WTC11 (cell line): ENCODE results near the gene HAP1. TPM values are rescaled to one million over a fixed set of nuclear protein-coding genes. Genes with fewer than 3 reads are reported as not detected.

Experiments
- ATAC-seq: fragments of 200-7000 bp; cut with Tn5 transposase; 2 replicates; pipeline ENCODE4 v1.10.0; 2021; ENCODE audit warnings: mild to moderate bottlenecking, moderate library complexity
- CTCF ChIA-PET: fragments of 300-600 bp; sonication (Branson Sonifier 250); formaldehyde crosslinking; loops from one replicate; lab custom pipeline; 2021; ENCODE audit warnings: antibody characterized with exemption; lab: Charles Lee
- POLR2A ChIA-PET: fragments of 350-600 bp; sonication (Branson Sonifier 250); formaldehyde crosslinking; loops from one replicate; lab custom pipeline; 2021; ENCODE audit warnings: antibody characterized with exemption; lab: Charles Lee
- DNase-seq: peaks from one replicate; pipeline ENCODE4 v3.0.0; 2021; ENCODE audit warnings: low spot score
- H3K27ac Mint-ChIP-seq: 2 replicates; pipeline ENCODE4 v1.8.0; 2021; ENCODE audit warnings: mixed read lengths
- H3K27me3 Mint-ChIP-seq: 2 replicates; pipeline ENCODE4 v1.8.0; 2021; ENCODE audit warnings: low read depth, mild to moderate bottlenecking, moderate library complexity, mixed read lengths
- H3K36me3 Mint-ChIP-seq: 2 replicates; pipeline ENCODE4 v1.8.0; 2021; ENCODE audit warnings: mixed read lengths
- H3K4me1 Mint-ChIP-seq: 2 replicates; pipeline ENCODE4 v1.8.0; 2022; ENCODE audit warnings: mixed read lengths
- H3K4me3 Mint-ChIP-seq: 2 replicates; pipeline ENCODE4 v1.8.0; 2021; ENCODE audit warnings: mild to moderate bottlenecking, moderate library complexity, mixed read lengths
- H3K9me3 Mint-ChIP-seq: 2 replicates; pipeline ENCODE4 v1.8.0; 2021; ENCODE audit warnings: mixed read lengths
- ATF1 ChIP-seq: sonication (generic); formaldehyde crosslinking; IDR thresholded peaks from 2 replicates; pipeline ENCODE4 v1.8.1; 2023; ENCODE audit warnings: mild to moderate bottlenecking, moderate library complexity, missing genetic modification reagents
- GRHL2 ChIP-seq: fragments of 250-450 bp; sonication (Bioruptor Pico); IDR thresholded peaks from 2 replicates; pipeline ENCODE4 v1.8.0; 2022; ENCODE audit warnings: mild to moderate bottlenecking, moderate library complexity; ENCODE audit not compliant: insufficient replicate concordance, severe bottlenecking
- GTF2I ChIP-seq: fragments of 250-450 bp; sonication (Bioruptor Pico); conservative IDR thresholded peaks from 2 replicates; pipeline ENCODE4 v1.4.0; 2021; ENCODE audit warnings: mild to moderate bottlenecking
- NFYB ChIP-seq: sonication (generic); formaldehyde crosslinking; conservative IDR thresholded peaks from 2 replicates; pipeline ENCODE4 v1.8.0; 2022; ENCODE audit warnings: low read depth, missing genetic modification reagents
- PRRX2 ChIP-seq: fragments of 250-450 bp; sonication (Bioruptor Pico); IDR thresholded peaks from 2 replicates; pipeline ENCODE4 v1.8.0; 2021; ENCODE audit warnings: mild to moderate bottlenecking
- RORB ChIP-seq: fragments of 250-450 bp; sonication (Bioruptor Pico); IDR thresholded peaks from 2 replicates; pipeline ENCODE4 v1.9.0; 2021; ENCODE audit warnings: mild to moderate bottlenecking
- SMAD3 ChIP-seq: sonication (generic); formaldehyde crosslinking; IDR thresholded peaks from 2 replicates; pipeline ENCODE4 v1.8.0; 2022; ENCODE audit warnings: missing genetic modification reagents, mild to moderate bottlenecking, borderline replicate concordance
- SOX15 ChIP-seq: fragments of 250-450 bp; sonication (Bioruptor Pico); IDR thresholded peaks from 2 replicates; pipeline ENCODE4 v1.9.0; 2021; ENCODE audit warnings: mild to moderate bottlenecking
- ZNF121 ChIP-seq: sonication (generic); formaldehyde crosslinking; IDR thresholded peaks from 2 replicates; pipeline ENCODE4 v1.8.0; 2023; ENCODE audit warnings: missing genetic modification reagents
- ZNF232 ChIP-seq: sonication (generic); formaldehyde crosslinking; IDR thresholded peaks from 2 replicates; pipeline ENCODE4 v1.8.0; 2022; ENCODE audit warnings: mild to moderate bottlenecking, missing genetic modification reagents
- ZNF317 ChIP-seq: sonication (generic); formaldehyde crosslinking; IDR thresholded peaks from 2 replicates; pipeline ENCODE4 v1.8.1; 2023; ENCODE audit warnings: low read depth, mild to moderate bottlenecking, moderate library complexity, missing genetic modification reagents, borderline replicate concordance
- total RNA-seq: library from RNA; stranded (reverse); gene quantifications from 3 replicates; pipeline ENCODE4 v1.2.3, GENCODE V29; 2021
- TF ChIP-seq, protein P1 (sequence below): sonication (generic); formaldehyde crosslinking; IDR thresholded peaks from 2 replicates; pipeline ENCODE4 v1.8.1; 2023; ENCODE audit warnings: mild to moderate bottlenecking, moderate library complexity, missing genetic modification reagents
- TF ChIP-seq, protein P2 (sequence below): fragments of 250-450 bp; sonication (Bioruptor Pico); IDR thresholded peaks from 2 replicates; pipeline ENCODE4 v1.9.0; 2021; ENCODE audit warnings: mild to moderate bottlenecking
- TF ChIP-seq, protein P3 (sequence below): sonication (generic); formaldehyde crosslinking; IDR thresholded peaks from 2 replicates; pipeline ENCODE4 v1.8.0; 2022; ENCODE audit warnings: mild to moderate bottlenecking, missing genetic modification reagents
- TF ChIP-seq, protein P4 (sequence below): sonication (generic); formaldehyde crosslinking; IDR thresholded peaks from 2 replicates; pipeline ENCODE4 v1.8.1; 2023; ENCODE audit warnings: mild to moderate bottlenecking, missing genetic modification reagents
- TF ChIP-seq, protein P5 (sequence below): sonication (generic); formaldehyde crosslinking; IDR thresholded peaks from 2 replicates; pipeline ENCODE4 v1.8.1; 2022; ENCODE audit warnings: mild to moderate bottlenecking, missing genetic modification reagents, moderate library complexity, borderline replicate concordance
- TF ChIP-seq, protein P6 (sequence below): fragments of 250-450 bp; sonication (Bioruptor Pico); IDR thresholded peaks from 2 replicates; pipeline ENCODE4 v1.9.0; 2021; ENCODE audit warnings: moderate library complexity, mild to moderate bottlenecking, inconsistent platforms, borderline replicate concordance
- TF ChIP-seq, protein P7 (sequence below): sonication (generic); formaldehyde crosslinking; IDR thresholded peaks from 2 replicates; pipeline ENCODE4 v1.8.0; 2023; ENCODE audit warnings: missing genetic modification reagents
- TF ChIP-seq, protein P8 (sequence below): fragments of 250-450 bp; sonication (Bioruptor Pico); IDR thresholded peaks from 2 replicates; pipeline ENCODE4 v2.1.2; 2022; ENCODE audit warnings: mild to moderate bottlenecking, moderate library complexity
- TF ChIP-seq, protein P9 (sequence below): sonication (generic); formaldehyde crosslinking; IDR thresholded peaks from 2 replicates; pipeline ENCODE4 v1.8.1; 2022; ENCODE audit warnings: missing genetic modification reagents, borderline replicate concordance

Gene HAP1
- total RNA-seq, 1 experiment from 2014 or later, result 4.4 TPM

DNA sequence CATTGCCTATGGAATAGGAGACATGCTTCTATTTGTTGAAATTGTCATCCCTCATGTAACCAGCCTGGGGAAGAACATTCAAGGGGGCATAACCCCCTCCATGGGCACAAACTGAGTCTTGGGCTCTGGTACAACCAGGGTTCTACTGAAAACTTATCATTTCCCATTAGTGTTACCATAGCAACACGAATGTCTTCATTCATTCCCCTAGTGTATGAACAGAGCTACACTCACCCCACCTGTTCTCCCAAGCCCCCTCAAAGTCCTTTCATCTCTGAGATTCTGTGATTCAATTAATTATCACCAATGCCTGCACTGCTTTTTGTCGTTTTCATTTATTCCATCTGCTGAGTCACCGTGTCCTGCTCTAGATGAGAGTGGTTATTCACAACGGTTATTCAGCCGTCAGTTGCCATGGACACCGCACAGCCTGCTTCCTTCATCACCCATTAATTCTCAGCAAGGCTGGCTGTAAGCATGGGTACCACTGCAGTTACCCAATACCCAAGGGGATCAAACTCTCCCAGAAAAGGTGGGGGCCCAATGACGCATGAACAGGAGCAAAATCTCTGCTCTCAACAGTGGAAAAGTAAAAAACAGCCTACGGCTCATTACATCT lies 23.9 kb downstream of the HAP1 start:
- POLR2A ChIA-PET, result no interaction called here
- H3K27ac Mint-ChIP-seq, result no peak overlapping the region

More for the DNA sequence above, 23.9 kb downstream of the HAP1 start:
- Mint-ChIP-seq H3K9me3 (peaks cover 7% of the 10 kb centered on the region), H3K36me3 (no peaks in the 10 kb centered on the region), H3K4me3 (no peak overlapping the region), H3K27me3 (peaks cover 100% of the 10 kb centered on the region), H3K4me1 (peaks cover 15% of the 10 kb centered on the region)
- DNase-seq, result no peak
- no peak for ATAC-seq
- TF ChIP-seq NFYB (no peak), ZNF121 (CRISPR knock-in tag) (no peak), ZNF317 (CRISPR knock-in tag) (no peak), RORB (no peak), GTF2I (CRISPR knock-in tag) (no peak), PRRX2 (CRISPR knock-in tag) (no peak), ZNF232 (CRISPR knock-in tag) (no peak), GRHL2 (CRISPR knock-in tag) (no peak), SMAD3 (no peak), SOX15 (CRISPR knock-in tag) (no peak), ATF1 (CRISPR knock-in tag) (no peak)
- TF ChIP-seq, protein P1, sequence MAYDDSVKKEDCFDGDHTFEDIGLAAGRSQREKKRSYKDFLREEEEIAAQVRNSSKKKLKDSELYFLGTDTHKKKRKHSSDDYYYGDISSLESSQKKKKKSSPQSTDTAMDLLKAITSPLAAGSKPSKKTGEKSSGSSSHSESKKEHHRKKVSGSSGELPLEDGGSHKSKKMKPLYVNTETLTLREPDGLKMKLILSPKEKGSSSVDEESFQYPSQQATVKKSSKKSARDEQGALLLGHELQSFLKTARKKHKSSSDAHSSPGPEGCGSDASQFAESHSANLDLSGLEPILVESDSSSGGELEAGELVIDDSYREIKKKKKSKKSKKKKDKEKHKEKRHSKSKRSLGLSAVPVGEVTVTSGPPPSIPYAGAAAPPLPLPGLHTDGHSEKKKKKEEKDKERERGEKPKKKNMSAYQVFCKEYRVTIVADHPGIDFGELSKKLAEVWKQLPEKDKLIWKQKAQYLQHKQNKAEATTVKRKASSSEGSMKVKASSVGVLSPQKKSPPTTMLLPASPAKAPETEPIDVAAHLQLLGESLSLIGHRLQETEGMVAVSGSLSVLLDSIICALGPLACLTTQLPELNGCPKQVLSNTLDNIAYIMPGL (CRISPR knock-in tag), result no peak
- TF ChIP-seq, protein P2, sequence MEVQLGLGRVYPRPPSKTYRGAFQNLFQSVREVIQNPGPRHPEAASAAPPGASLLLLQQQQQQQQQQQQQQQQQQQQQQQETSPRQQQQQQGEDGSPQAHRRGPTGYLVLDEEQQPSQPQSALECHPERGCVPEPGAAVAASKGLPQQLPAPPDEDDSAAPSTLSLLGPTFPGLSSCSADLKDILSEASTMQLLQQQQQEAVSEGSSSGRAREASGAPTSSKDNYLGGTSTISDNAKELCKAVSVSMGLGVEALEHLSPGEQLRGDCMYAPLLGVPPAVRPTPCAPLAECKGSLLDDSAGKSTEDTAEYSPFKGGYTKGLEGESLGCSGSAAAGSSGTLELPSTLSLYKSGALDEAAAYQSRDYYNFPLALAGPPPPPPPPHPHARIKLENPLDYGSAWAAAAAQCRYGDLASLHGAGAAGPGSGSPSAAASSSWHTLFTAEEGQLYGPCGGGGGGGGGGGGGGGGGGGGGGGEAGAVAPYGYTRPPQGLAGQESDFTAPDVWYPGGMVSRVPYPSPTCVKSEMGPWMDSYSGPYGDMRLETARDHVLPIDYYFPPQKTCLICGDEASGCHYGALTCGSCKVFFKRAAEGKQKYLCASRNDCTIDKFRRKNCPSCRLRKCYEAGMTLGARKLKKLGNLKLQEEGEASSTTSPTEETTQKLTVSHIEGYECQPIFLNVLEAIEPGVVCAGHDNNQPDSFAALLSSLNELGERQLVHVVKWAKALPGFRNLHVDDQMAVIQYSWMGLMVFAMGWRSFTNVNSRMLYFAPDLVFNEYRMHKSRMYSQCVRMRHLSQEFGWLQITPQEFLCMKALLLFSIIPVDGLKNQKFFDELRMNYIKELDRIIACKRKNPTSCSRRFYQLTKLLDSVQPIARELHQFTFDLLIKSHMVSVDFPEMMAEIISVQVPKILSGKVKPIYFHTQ (CRISPR knock-in tag), result no peak
- TF ChIP-seq, protein P3, sequence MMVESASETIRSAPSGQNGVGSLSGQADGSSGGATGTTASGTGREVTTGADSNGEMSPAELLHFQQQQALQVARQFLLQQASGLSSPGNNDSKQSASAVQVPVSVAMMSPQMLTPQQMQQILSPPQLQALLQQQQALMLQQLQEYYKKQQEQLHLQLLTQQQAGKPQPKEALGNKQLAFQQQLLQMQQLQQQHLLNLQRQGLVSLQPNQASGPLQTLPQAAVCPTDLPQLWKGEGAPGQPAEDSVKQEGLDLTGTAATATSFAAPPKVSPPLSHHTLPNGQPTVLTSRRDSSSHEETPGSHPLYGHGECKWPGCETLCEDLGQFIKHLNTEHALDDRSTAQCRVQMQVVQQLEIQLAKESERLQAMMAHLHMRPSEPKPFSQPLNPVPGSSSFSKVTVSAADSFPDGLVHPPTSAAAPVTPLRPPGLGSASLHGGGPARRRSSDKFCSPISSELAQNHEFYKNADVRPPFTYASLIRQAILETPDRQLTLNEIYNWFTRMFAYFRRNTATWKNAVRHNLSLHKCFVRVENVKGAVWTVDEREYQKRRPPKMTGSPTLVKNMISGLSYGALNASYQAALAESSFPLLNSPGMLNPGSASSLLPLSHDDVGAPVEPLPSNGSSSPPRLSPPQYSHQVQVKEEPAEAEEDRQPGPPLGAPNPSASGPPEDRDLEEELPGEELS, result no peak
- TF ChIP-seq, protein P4, sequence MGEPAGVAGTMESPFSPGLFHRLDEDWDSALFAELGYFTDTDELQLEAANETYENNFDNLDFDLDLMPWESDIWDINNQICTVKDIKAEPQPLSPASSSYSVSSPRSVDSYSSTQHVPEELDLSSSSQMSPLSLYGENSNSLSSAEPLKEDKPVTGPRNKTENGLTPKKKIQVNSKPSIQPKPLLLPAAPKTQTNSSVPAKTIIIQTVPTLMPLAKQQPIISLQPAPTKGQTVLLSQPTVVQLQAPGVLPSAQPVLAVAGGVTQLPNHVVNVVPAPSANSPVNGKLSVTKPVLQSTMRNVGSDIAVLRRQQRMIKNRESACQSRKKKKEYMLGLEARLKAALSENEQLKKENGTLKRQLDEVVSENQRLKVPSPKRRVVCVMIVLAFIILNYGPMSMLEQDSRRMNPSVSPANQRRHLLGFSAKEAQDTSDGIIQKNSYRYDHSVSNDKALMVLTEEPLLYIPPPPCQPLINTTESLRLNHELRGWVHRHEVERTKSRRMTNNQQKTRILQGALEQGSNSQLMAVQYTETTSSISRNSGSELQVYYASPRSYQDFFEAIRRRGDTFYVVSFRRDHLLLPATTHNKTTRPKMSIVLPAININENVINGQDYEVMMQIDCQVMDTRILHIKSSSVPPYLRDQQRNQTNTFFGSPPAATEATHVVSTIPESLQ (CRISPR knock-in tag), result no peak
- TF ChIP-seq, protein P5, sequence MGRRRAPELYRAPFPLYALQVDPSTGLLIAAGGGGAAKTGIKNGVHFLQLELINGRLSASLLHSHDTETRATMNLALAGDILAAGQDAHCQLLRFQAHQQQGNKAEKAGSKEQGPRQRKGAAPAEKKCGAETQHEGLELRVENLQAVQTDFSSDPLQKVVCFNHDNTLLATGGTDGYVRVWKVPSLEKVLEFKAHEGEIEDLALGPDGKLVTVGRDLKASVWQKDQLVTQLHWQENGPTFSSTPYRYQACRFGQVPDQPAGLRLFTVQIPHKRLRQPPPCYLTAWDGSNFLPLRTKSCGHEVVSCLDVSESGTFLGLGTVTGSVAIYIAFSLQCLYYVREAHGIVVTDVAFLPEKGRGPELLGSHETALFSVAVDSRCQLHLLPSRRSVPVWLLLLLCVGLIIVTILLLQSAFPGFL (CRISPR knock-in tag), result no peak
- TF ChIP-seq, protein P6, sequence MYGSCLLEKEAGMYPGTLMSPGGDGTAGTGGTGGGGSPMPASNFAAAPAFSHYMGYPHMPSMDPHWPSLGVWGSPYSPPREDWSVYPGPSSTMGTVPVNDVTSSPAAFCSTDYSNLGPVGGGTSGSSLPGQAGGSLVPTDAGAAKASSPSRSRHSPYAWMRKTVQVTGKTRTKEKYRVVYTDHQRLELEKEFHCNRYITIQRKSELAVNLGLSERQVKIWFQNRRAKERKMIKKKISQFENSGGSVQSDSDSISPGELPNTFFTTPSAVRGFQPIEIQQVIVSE (CRISPR knock-in tag), result no peak
- TF ChIP-seq, protein P7, sequence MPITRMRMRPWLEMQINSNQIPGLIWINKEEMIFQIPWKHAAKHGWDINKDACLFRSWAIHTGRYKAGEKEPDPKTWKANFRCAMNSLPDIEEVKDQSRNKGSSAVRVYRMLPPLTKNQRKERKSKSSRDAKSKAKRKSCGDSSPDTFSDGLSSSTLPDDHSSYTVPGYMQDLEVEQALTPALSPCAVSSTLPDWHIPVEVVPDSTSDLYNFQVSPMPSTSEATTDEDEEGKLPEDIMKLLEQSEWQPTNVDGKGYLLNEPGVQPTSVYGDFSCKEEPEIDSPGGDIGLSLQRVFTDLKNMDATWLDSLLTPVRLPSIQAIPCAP (CRISPR knock-in tag), result no peak
- TF ChIP-seq, protein P8, sequence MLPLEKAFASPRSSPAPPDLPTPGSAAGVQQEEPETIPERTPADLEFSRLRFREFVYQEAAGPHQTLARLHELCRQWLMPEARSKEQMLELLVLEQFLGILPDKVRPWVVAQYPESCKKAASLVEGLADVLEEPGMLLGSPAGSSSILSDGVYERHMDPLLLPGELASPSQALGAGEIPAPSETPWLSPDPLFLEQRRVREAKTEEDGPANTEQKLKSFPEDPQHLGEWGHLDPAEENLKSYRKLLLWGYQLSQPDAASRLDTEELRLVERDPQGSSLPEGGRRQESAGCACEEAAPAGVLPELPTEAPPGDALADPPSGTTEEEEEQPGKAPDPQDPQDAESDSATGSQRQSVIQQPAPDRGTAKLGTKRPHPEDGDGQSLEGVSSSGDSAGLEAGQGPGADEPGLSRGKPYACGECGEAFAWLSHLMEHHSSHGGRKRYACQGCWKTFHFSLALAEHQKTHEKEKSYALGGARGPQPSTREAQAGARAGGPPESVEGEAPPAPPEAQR (CRISPR knock-in tag), result no peak
- TF ChIP-seq, protein P9, sequence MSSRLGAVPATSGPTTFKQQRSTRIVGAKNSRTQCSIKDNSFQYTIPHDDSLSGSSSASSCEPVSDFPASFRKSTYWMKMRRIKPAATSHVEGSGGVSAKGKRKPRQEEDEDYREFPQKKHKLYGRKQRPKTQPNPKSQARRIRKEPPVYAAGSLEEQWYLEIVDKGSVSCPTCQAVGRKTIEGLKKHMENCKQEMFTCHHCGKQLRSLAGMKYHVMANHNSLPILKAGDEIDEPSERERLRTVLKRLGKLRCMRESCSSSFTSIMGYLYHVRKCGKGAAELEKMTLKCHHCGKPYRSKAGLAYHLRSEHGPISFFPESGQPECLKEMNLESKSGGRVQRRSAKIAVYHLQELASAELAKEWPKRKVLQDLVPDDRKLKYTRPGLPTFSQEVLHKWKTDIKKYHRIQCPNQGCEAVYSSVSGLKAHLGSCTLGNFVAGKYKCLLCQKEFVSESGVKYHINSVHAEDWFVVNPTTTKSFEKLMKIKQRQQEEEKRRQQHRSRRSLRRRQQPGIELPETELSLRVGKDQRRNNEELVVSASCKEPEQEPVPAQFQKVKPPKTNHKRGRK (CRISPR knock-in tag), result no peak
- CTCF ChIA-PET, result interaction anchor here (0.6 to 7.2 kb wide), 3 partner anchors 15 to 1211 kb away, joined by 3 to 75 read pairs (median 5); no protein-coding TSS in a partner anchor
